Epithelial cell of proximal tubule (primary cell): ENCODE data around the gene KIFBP. TPM values are rescaled to one million over a fixed set of nuclear protein-coding genes. Genes with fewer than 3 reads are reported as not detected.

Source experiments
- DNase-seq: peaks from one replicate; pipeline ENCODE4 v3.0.0-alpha.2; 2011; ENCODE audit warnings: low read depth
- H3K4me3 ChIP-seq: 2 replicates; pipeline ENCODE4 v1.5.1; 2011; ENCODE audit warnings: low read depth, mild to moderate bottlenecking, low read length
- CTCF ChIP-seq: conservative IDR thresholded peaks from 2 replicates; pipeline ENCODE4 v1.5.1; 2012; ENCODE audit warnings: low read depth, mild to moderate bottlenecking, low read length
- total RNA-seq: library from RNA; depleted of rRNA; stranded (reverse); fragments of >200 nt; gene quantifications from 2 replicates; pipeline ENCODE4 v1.2.3, GENCODE V29; 2015

The KIFBP gene
- total RNA-seq, 1 donor from 2014 or later = 69.2 TPM

GRCh38 chr10:69043931-69044531, 55.4 kb downstream of the KIFBP start:
- no peak overlapping the region for H3K4me3 ChIP-seq
- DNase-seq = no peak
- no peak for TF ChIP-seq CTCF

GRCh38 chr10:69044546-69044945, 55.9 kb downstream of the KIFBP start:
- no peak for DNase-seq
- TF ChIP-seq CTCF = no peak
- no peak overlapping the region for H3K4me3 ChIP-seq

- DNase-seq = no peak
- no peak for TF ChIP-seq CTCF
- H3K4me3 ChIP-seq = no peak overlapping the region
Observed at GRCh38 chr10:69045441-69046300, 57.1 kb downstream of the KIFBP start.

- no peak for TF ChIP-seq CTCF
- DNase-seq = no peak
- H3K4me3 ChIP-seq = no peak overlapping the region
Observed at GRCh38 chr10:69047111-69047832, 58.7 kb downstream of the KIFBP start.

- H3K4me3 ChIP-seq = no peak overlapping the region
- TF ChIP-seq CTCF = no peak
- no peak for DNase-seq
Observed at GRCh38 chr10:69048103-69048502, 59.5 kb downstream of the KIFBP start.

- H3K4me3 ChIP-seq = no peak overlapping the region
- DNase-seq = no peak
- TF ChIP-seq CTCF = no peak
Observed at GRCh38 chr10:69049566-69049961, 61.0 kb downstream of the KIFBP start.
